Activated T-helper 2 cell treated with anti-CD3 and anti-CD28 coated beads, Interferon-gamma antibody, Interleukin-2, Interleukin-4, amounts not matched to agents 10 μg/mL and 5 μg/mL and 100 μg/mL, durations not matched to agents 14 hours and 24 hours and 36 hours (primary cell): ENCODE measurements around the gene CACNB1. TPM values are rescaled to one million over a fixed set of nuclear protein-coding genes. Genes with fewer than 3 reads are reported as not detected.
"Not testable (repeated sequence)": the region's sequence is repeated elsewhere in the genome, so short reads cannot be mapped to it uniquely, and the experiment has no call there.

ENCODE experiments used
- DNase-seq: peaks from one replicate; pipeline ENCODE4 v3.0.0; 2021; ENCODE audit warnings: low spot score
- H3K27ac Mint-ChIP-seq: one replicate; pipeline ENCODE4 v1.8.0; 2021; ENCODE audit warnings: mixed read lengths
- H3K27me3 Mint-ChIP-seq: one replicate; pipeline ENCODE4 v1.8.0; 2021; ENCODE audit warnings: low read depth, mixed read lengths
- H3K36me3 Mint-ChIP-seq: one replicate; pipeline ENCODE4 v1.8.0; 2021; ENCODE audit warnings: low read depth, mixed read lengths
- H3K4me1 Mint-ChIP-seq: one replicate; pipeline ENCODE4 v1.8.0; 2021; ENCODE audit warnings: low read depth, mixed read lengths
- H3K4me3 Mint-ChIP-seq: one replicate; pipeline ENCODE4 v1.8.0; 2021; ENCODE audit warnings: low read depth, mild to moderate bottlenecking, moderate library complexity, mixed read lengths
- H3K9me3 Mint-ChIP-seq: one replicate; pipeline ENCODE4 v1.8.0; 2021; ENCODE audit warnings: mixed read lengths
- intact Hi-C: fragments of 100-400 bp; cut with micrococcal nuclease; formaldehyde crosslinking; loops from one replicate; pipeline ENCODE4 v1.15.1; 2023
- total RNA-seq: library from RNA; stranded (reverse); gene quantifications from 2 replicates; pipeline ENCODE4 v1.2.3, GENCODE V29; 2022

The CACNB1 gene
- total RNA-seq, 1 donor from 2014 or later: 21.1 TPM

DNA sequence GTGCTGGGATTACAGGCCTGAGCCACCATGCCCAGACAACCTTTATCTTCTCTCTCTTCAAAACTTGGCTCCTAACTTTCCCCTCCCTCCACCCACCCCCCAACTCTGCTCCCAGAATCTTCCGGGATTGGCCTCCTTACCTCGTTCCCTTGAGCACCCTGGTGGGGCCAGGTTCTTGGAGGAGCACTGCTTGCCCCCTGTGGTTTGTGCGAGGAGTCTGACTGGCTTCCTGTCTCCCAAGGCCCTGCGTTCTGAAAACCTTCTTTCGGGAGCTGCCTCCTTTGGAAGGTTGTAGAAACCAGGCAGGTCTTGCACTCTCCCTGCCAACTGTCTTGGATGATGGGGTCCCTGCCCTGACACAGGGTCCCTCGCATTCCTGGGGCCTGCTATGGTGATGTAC, 65.9 kb downstream of the CACNB1 start:
- Mint-ChIP-seq H3K4me3 (no peak overlapping the region), H3K4me1 (no peaks in the 10 kb centered on the region)
- intact Hi-C loops: no loop called here

DNA sequence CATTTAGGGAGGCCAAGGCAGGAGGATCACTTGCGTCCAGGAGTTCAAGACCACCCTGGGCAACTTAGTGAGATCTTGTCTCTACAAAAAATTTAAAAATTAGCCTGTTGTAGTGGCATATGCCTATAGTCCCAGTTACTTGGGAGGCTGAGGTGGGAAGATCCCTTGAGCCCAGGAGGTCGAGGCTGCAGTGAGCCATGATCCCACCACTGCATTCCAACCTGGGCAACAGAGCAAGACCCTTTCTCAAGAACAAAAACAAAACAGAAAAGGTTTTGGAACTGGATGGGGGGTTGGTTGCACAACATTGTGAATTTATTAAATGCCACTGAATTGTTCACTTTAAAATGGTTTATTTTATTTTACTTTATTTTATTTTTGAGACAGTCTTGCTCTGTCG, 67.3 kb downstream of the CACNB1 start:
- no peaks in the 10 kb centered on the region for H3K27me3 Mint-ChIP-seq
- no peak overlapping the region for H3K27ac Mint-ChIP-seq

More for the DNA sequence above, 65.9 kb downstream of the CACNB1 start:
- H3K36me3 Mint-ChIP-seq: no peaks in the 10 kb centered on the region
- DNase-seq: no peak
- H3K27ac Mint-ChIP-seq: no peak overlapping the region
- H3K27me3 Mint-ChIP-seq: no peaks in the 10 kb centered on the region
- no peaks in the 10 kb centered on the region for H3K9me3 Mint-ChIP-seq

DNA sequence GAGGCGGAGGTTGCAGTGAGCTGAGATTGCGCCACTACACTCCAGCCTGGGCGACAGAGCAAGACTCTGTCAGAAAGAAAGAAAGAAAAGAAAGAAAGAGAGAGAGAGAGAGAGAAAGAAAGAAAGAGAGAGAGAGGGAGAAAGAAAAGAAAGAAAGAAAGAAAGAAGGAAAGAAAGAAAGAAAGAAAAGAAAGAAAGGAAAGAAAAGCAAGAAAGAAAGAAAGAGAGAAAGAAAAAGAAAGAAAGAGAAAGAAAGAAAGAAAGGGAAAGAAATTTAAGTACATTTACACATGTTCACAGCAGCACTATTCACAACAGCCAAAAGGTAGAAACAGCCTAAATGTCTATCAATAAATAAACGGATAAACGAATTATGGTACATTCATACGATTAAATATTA, 67.9 kb downstream of the CACNB1 start:
- H3K36me3 Mint-ChIP-seq, DNase-seq, intact Hi-C loops, H3K9me3 Mint-ChIP-seq, H3K27me3 Mint-ChIP-seq, H3K4me1 Mint-ChIP-seq, H3K27ac Mint-ChIP-seq, H3K4me3 Mint-ChIP-seq: not testable (repeated sequence)

More for the DNA sequence above, 67.3 kb downstream of the CACNB1 start:
- H3K9me3 Mint-ChIP-seq: no peaks in the 10 kb centered on the region
- DNase-seq: no peak
- no peaks in the 10 kb centered on the region for H3K36me3 Mint-ChIP-seq
- H3K4me3 Mint-ChIP-seq: no peak overlapping the region
- no peaks in the 10 kb centered on the region for H3K4me1 Mint-ChIP-seq
- intact Hi-C loops: no loop called here

DNA sequence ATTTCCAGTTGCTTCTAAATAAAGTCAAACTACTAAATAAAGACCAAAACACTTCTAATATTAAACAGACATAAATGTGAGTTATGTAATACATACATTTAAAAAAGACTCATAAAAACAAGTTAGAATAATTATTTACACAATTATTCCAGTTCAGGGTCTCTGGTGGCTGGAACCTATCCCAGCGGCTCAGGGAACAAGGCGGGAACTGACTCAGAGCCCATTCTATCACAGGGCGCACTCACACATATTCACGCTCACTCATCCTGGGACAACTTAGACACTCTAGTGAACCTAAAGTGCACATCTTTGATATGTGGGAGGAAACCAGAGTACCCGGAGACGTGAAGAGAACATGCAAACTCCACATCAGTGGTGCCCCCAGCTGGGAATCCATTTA, 71.0 kb downstream of the CACNB1 start:
- no peaks in the 10 kb centered on the region for H3K9me3 Mint-ChIP-seq
- no peaks in the 10 kb centered on the region for H3K36me3 Mint-ChIP-seq
- intact Hi-C loops: no loop called here
- H3K4me3 Mint-ChIP-seq: no peak overlapping the region
- no peak for DNase-seq
- no peaks in the 10 kb centered on the region for H3K4me1 Mint-ChIP-seq
- no peak overlapping the region for H3K27ac Mint-ChIP-seq
- no peaks in the 10 kb centered on the region for H3K27me3 Mint-ChIP-seq

DNA sequence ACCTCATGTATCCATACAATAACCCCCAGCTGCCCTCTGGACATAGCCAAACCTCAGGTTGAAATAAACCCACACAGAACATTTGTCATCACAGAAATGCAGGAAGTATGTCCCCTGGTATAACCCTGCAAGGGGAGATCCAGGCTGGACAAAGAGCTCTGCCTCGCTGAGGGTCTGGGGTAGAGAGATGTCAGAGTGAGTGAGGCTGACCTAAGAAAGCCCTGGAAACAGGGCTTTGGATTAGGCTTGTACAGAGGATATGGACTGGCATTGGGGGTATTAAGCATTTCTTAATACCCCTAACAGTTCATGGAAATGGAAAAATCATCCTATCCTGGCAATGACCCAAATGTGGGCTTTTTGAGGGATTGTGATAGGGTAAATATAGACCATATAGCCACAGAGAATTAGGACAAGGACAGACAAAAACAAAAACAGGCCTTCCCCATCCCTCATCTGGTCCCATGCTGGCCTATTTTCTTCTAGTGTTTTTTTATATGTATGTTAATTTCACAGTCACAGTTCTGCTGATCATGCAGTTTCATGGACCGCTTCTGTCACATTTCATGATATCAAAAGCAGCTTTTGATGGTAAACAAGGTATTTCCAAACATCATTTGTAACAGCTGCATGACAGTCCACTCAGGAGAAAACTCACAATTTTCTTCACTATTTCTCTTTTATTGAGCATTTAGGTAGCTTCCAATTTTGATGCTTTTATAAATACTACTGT, 72.2 kb downstream of the CACNB1 start:
- Mint-ChIP-seq H3K36me3 (no peaks in the 10 kb centered on the region), H3K27me3 (no peaks in the 10 kb centered on the region), H3K4me1 (no peaks in the 10 kb centered on the region), H3K4me3 (no peak overlapping the region), H3K27ac (no peak overlapping the region), H3K9me3 (no peaks in the 10 kb centered on the region)
- intact Hi-C loops: no loop called here
- DNase-seq: no peak

DNA sequence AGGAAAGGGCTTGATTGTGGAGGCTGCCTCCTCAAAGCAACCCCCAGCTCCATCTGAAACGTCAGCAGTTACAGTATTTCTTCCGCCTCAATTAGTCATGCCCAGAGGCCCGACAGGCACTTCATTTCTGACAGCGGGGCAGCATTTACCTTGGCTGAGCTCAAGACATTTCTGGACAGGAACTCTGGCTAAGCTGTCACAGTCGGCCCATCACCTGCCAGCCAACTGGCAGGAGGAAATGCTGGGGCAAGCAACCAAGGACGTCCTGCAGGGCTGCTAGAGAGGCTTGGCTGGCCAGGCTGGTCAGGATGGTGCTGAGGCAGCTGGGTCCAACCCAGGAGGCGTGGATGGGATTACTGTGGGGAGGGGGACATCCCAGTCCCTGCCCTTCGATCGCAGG, 73.8 kb downstream of the CACNB1 start:
- H3K27me3 Mint-ChIP-seq: no peaks in the 10 kb centered on the region
- DNase-seq: no peak
- H3K27ac Mint-ChIP-seq: no peak overlapping the region
- no peaks in the 10 kb centered on the region for H3K4me1 Mint-ChIP-seq
- intact Hi-C loops: no loop called here
- H3K9me3 Mint-ChIP-seq: no peaks in the 10 kb centered on the region
- H3K4me3 Mint-ChIP-seq: no peak overlapping the region
- no peaks in the 10 kb centered on the region for H3K36me3 Mint-ChIP-seq

Other genes with a start within 250 kb of the CACNB1 start
- not detected in 2 replicates for gene FBXO47, start 230.3 kb downstream of the CACNB1 start, total RNA-seq
- gene PLXDC1, start 46.0 kb downstream of the CACNB1 start, total RNA-seq: 0.46 and 1.0 TPM in 2 replicates
- gene ARL5C, start 31.5 kb downstream of the CACNB1 start, total RNA-seq: 0.07 TPM in 1 of 2 replicates, not detected in the other
- gene RPL19, start 2.6 kb upstream of the CACNB1 start, total RNA-seq: 2,315 and 2,339 TPM in 2 replicates
- gene STAC2, start 28.3 kb upstream of the CACNB1 start, total RNA-seq: not detected in 2 replicates
- gene FBXL20, start 204.0 kb upstream of the CACNB1 start, total RNA-seq: 18.1 and 18.8 TPM in 2 replicates